ENCODE data around the gene CARMIL1.
"Not testable (repeated sequence)": the region's sequence is repeated elsewhere in the genome, so short reads cannot be mapped to it uniquely, and the experiment has no call there.

CARMIL1 gene

GRCh38 chr6:25579902-25580495 lies 300.8 kb downstream of the CARMIL1 start:
- Histone ChIP-seq H3K9me3 (no peaks in the 10 kb centered on the region), H3K27ac (no peak overlapping the region), H3K27me3 (no peaks in the 10 kb centered on the region), H3K36me3 (no peaks in the 10 kb centered on the region), H3K4me3 (ENCODE audit: low read depth in 1 of 2, low read length in 1 of 2) (no peak overlapping the region), H3K4me1 (ENCODE audit: control insufficient read depth in 1 of 2, insufficient read depth in 1 of 2, low read depth in 1 of 2, low read length in 1 of 2) (no peaks in the 10 kb centered on the region)
- no peak for TF ChIP-seq CTCF (IDR thresholded peaks at IDR 0.05)

DNA sequence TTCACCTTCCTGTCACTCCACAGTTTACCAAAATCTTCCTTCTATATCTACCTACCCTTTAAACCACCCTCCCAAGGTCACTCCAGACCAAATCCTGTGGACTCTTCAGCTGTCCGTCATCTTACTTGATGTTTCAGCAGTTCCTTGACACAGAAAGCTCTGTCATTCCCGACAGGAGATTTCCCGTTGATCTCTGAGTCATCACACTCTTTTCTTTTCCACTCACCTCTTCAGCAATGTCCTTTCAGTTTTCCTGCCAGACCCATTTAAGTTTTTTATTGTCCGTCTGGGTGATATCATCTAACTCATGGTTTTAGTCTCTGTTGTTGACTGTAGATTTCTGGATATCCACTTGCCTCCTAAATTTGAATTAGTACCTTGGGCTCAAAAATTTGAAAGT lies 302.9 kb downstream of the CARMIL1 start:
- H3K27ac ChIP-seq = no peak overlapping the region
- no peak for TF ChIP-seq CTCF (IDR thresholded peaks at IDR 0.05)
- no peaks in the 10 kb centered on the region for H3K9me3 ChIP-seq
- no peak overlapping the region for H3K4me3 ChIP-seq (ENCODE audit: low read depth in 1 of 2, low read length in 1 of 2)
- H3K27me3 ChIP-seq = no peaks in the 10 kb centered on the region
- H3K36me3 ChIP-seq = no peaks in the 10 kb centered on the region
- H3K4me1 ChIP-seq (ENCODE audit: control insufficient read depth in 1 of 2, insufficient read depth in 1 of 2, low read depth in 1 of 2, low read length in 1 of 2) = no peaks in the 10 kb centered on the region

DNA sequence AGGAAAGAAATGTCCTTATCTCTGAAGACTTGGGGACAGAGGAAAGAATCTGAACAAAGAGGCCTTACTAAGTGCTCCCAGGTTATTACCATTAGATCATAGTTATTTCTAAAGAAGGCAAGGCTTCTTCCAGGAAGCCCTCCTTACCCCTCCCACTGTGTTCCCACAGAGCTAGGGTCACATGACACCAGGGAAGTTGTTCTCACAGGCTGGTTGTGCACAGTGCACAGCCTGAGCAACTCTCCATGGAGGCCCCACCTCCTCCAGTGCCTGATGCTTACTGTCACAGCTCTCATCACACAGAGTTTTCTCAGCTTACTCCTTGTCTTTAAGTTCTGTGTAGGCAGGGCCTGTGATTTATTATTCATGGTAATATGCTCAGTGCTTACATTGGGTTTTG lies 303.9 kb downstream of the CARMIL1 start:
- Histone ChIP-seq H3K27ac (no peak overlapping the region), H3K4me1 (ENCODE audit: control insufficient read depth in 1 of 2, insufficient read depth in 1 of 2, low read depth in 1 of 2, low read length in 1 of 2) (no peaks in the 10 kb centered on the region), H3K9me3 (no peaks in the 10 kb centered on the region), H3K36me3 (no peaks in the 10 kb centered on the region), H3K4me3 (ENCODE audit: low read depth in 1 of 2, low read length in 1 of 2) (no peak overlapping the region), H3K27me3 (no peaks in the 10 kb centered on the region)
- no peak for TF ChIP-seq CTCF (IDR thresholded peaks at IDR 0.05)

DNA sequence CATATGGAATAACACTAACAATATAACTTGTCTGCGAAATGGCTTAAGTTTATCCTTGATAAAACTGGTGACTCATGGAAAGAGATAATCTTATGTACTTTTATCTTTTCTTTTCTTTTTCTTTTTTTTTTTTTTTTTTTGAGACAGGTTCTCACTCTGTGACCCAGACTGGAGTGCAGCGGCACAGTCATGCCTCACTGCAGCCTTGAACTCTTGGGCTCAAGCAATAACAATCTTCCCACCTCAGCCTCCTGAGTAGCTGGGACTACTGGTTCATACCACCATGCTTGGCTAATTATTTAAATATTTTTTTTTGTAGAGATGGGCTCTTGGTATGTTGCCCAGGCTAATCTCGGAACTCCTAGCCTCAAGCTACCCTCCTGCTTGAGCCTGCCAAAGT lies 304.7 kb downstream of the CARMIL1 start:
- no peak for TF ChIP-seq CTCF (IDR thresholded peaks at IDR 0.05)
- Histone ChIP-seq H3K4me1 (ENCODE audit: control insufficient read depth in 1 of 2, insufficient read depth in 1 of 2, low read depth in 1 of 2, low read length in 1 of 2) (no peaks in the 10 kb centered on the region), H3K36me3 (no peaks in the 10 kb centered on the region), H3K4me3 (ENCODE audit: low read depth in 1 of 2, low read length in 1 of 2) (no peak overlapping the region), H3K9me3 (no peaks in the 10 kb centered on the region), H3K27me3 (no peaks in the 10 kb centered on the region), H3K27ac (no peak overlapping the region)

DNA sequence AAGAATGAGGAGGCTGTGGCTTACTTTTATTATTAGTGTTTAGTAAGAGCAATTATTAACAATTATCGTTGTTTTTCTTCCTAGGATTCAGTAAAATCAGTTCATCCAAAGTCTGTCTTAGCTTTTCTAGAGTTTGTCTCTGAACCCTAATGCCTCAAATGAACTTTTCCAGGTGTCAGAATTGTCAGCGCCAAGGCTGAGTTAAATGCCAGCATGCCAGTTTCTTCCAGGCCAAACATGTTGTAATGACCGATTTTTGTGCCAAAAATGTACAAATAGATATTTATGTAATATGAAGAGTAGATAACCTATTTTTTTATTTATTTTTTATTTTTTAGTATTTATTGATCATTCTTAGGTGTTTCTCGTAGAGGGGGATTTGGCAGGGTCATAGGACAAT lies 306.1 kb downstream of the CARMIL1 start:
- Histone ChIP-seq H3K27ac (no peak overlapping the region), H3K9me3 (no peaks in the 10 kb centered on the region), H3K36me3 (no peaks in the 10 kb centered on the region), H3K27me3 (no peaks in the 10 kb centered on the region), H3K4me1 (ENCODE audit: control insufficient read depth in 1 of 2, insufficient read depth in 1 of 2, low read depth in 1 of 2, low read length in 1 of 2) (no peaks in the 10 kb centered on the region), H3K4me3 (ENCODE audit: low read depth in 1 of 2, low read length in 1 of 2) (no peak overlapping the region)
- no peak for TF ChIP-seq CTCF (IDR thresholded peaks at IDR 0.05)

- H3K27me3 ChIP-seq; H3K4me3 ChIP-seq (ENCODE audit: low read depth in 1 of 2, low read length in 1 of 2); H3K27ac ChIP-seq: not testable (repeated sequence)
Measured at GRCh38 chr6:25586119-25586518, 306.9 kb downstream of the CARMIL1 start.

More at GRCh38 chr6:25586119-25586518, 306.9 kb downstream of the CARMIL1 start:
- H3K36me3 ChIP-seq; H3K4me1 ChIP-seq (ENCODE audit: control insufficient read depth in 1 of 2, insufficient read depth in 1 of 2, low read depth in 1 of 2, low read length in 1 of 2); H3K9me3 ChIP-seq: not testable (repeated sequence)

Data from neutrophil (primary cell).